CD14-positive monocyte (primary cell): ENCODE data around the gene RNF212B. TPM values are rescaled to one million over a fixed set of nuclear protein-coding genes. Genes with fewer than 3 reads are reported as not detected.
"Not testable (repeated sequence)": the region's sequence is repeated elsewhere in the genome, so short reads cannot be mapped to it uniquely, and the experiment has no call there.

ENCODE experiments used
- DNase-seq, 3 donors: peaks; one replicate each; pipeline ENCODE4 v3.0.0-alpha.2; 2011 to 2022
- H2AFZ ChIP-seq: 2 replicates; pipeline ENCODE4 v1.6.0; 2012; ENCODE audit warnings: mild to moderate bottlenecking, low read depth, low read length, inconsistent platforms; ENCODE audit not compliant: insufficient read depth, poor library complexity, severe bottlenecking
- H3K27ac ChIP-seq, 2 donors: 1 replicate in 1 of 2; 2 replicates in 1 of 2; pipeline ENCODE4 v1.5.1; 2012 to 2013; ENCODE audit warnings: low read length in 2 of 2, control low read depth in 1 of 2, inconsistent platforms in 1 of 2, low read depth in 1 of 2, mild to moderate bottlenecking in 1 of 2
- H3K27me3 ChIP-seq, 2 donors: one replicate each; pipeline versions ENCODE4 v1.6.0 to v1.6.1; 2011 to 2013; ENCODE audit warnings: low read length in 2 of 2; ENCODE audit not compliant: control insufficient read depth in 2 of 2, insufficient read depth in 2 of 2
- H3K36me3 ChIP-seq, 2 donors: replicated peaks in 1 of 2; 1 replicate in 1 of 2; 2 replicates in 1 of 2; pipeline versions ENCODE4 v1.5.1 to v1.6.1; 2012 to 2013; ENCODE audit warnings: low read length in 2 of 2, control low read depth in 1 of 2, inconsistent platforms in 1 of 2, mild to moderate bottlenecking in 1 of 2; ENCODE audit not compliant: insufficient read depth in 2 of 2, control insufficient read depth in 1 of 2
- H3K4me1 ChIP-seq, 2 donors: 1 replicate in 1 of 2; 2 replicates in 1 of 2; pipeline versions ENCODE4 v1.5.1 to v1.6.1; 2012 to 2013; ENCODE audit warnings: low read length in 2 of 2, control low read depth in 1 of 2, inconsistent platforms in 1 of 2, mild to moderate bottlenecking in 1 of 2, moderate library complexity in 1 of 2; ENCODE audit not compliant: insufficient read depth in 2 of 2, control insufficient read depth in 1 of 2
- H3K4me2 ChIP-seq: replicated peaks from 2 replicates; pipeline ENCODE3; 2012; ENCODE audit warnings: low read length, moderate library complexity, mild to moderate bottlenecking; ENCODE audit not compliant: poor library complexity, severe bottlenecking; ENCODE audit errors: extremely low read depth
- H3K4me3 ChIP-seq, 3 experiments: fragments of 200-600 bp in 1 of 3; sonication (generic) in 1 of 3; replicated peaks in 1 of 3; 1 replicate in 2 of 3; 2 replicates in 1 of 3; pipeline ENCODE4 v1.5.1; 2011 to 2013; ENCODE audit warnings: low read length in 3 of 3, mild to moderate bottlenecking in 3 of 3, control low read depth in 2 of 3, low read depth in 2 of 3, inconsistent platforms in 1 of 3, moderate library complexity in 1 of 3
- H3K79me2 ChIP-seq: 2 replicates; pipeline ENCODE4 v1.6.0; 2012; ENCODE audit warnings: mild to moderate bottlenecking, control low read depth, inconsistent platforms, low read length, moderate library complexity; ENCODE audit not compliant: insufficient read depth
- H3K9ac ChIP-seq: 2 replicates; pipeline ENCODE4 v1.6.0; 2017; ENCODE audit warnings: low read length, mild to moderate bottlenecking; ENCODE audit not compliant: insufficient read depth, poor library complexity, severe bottlenecking
- H3K9me3 ChIP-seq, 2 donors: replicated peaks in 1 of 2; 1 replicate in 1 of 2; 2 replicates in 1 of 2; pipeline versions ENCODE4 v1.5.1 to v1.6.1; 2012 to 2013; ENCODE audit warnings: low read length in 2 of 2, control low read depth in 1 of 2; ENCODE audit not compliant: control insufficient read depth in 1 of 2, insufficient read depth in 1 of 2
- H4K20me1 ChIP-seq: 2 replicates; pipeline ENCODE4 v1.6.0; 2012; ENCODE audit warnings: mild to moderate bottlenecking, low read length, control low read depth, moderate library complexity; ENCODE audit not compliant: insufficient read depth
- H3K27ac Mint-ChIP-seq, 7 donors: one replicate each; pipeline ENCODE4 v1.8.0; 2020; ENCODE audit warnings: mild to moderate bottlenecking in 7 of 7, mixed read lengths in 7 of 7, moderate library complexity in 6 of 7, inconsistent platforms in 2 of 7
- H3K27me3 Mint-ChIP-seq, 3 donors: one replicate each; pipeline ENCODE4 v1.8.0; 2021 to 2022; ENCODE audit warnings: low read depth in 3 of 3, mild to moderate bottlenecking in 3 of 3, mixed read lengths in 3 of 3, moderate library complexity in 3 of 3, inconsistent platforms in 1 of 3
- H3K36me3 Mint-ChIP-seq, 2 donors: one replicate each; pipeline ENCODE4 v1.8.0; 2020; ENCODE audit warnings: mixed read lengths in 2 of 2, inconsistent platforms in 1 of 2, mild to moderate bottlenecking in 1 of 2
- H3K4me1 Mint-ChIP-seq: one replicate; pipeline ENCODE4 v1.8.0; 2020; ENCODE audit warnings: mild to moderate bottlenecking, mixed read lengths
- H3K4me3 Mint-ChIP-seq, 2 donors: one replicate each; pipeline ENCODE4 v1.8.0; 2020; ENCODE audit warnings: mild to moderate bottlenecking in 2 of 2, mixed read lengths in 2 of 2, moderate library complexity in 1 of 2
- H3K9me3 Mint-ChIP-seq, 7 donors: one replicate each; pipeline ENCODE4 v1.8.0; 2020 to 2022; ENCODE audit warnings: mixed read lengths in 7 of 7, mild to moderate bottlenecking in 6 of 7, moderate library complexity in 6 of 7, inconsistent platforms in 2 of 7
- WGBS: methylation state at CpG from one replicate; pipeline ENCODE4 v1.1.5; 2013; ENCODE audit warnings: missing lambda C conversion rate; ENCODE audit not compliant: insufficient coverage; 5-methylcytosine and 5-hydroxymethylcytosine counted together
- intact Hi-C, 2 donors: fragments of 100-400 bp; cut with micrococcal nuclease; formaldehyde crosslinking; loops; one replicate each; pipeline versions ENCODE4 v1.15.0 to v1.15.1; 2023
- polyA plus RNA-seq, 3 donors: library from polyadenylated mRNA; depleted of rRNA in 1 of 3; unstranded in 2 of 3; stranded (reverse) in 1 of 3; fragments of 300-500 nt in 2 of 3; fragments of >200 nt in 1 of 3; fragmentation: Illumina TruSeq in 2 of 3; gene quantifications; 1 replicate in 2 of 3; 2 replicates in 1 of 3; pipeline ENCODE4 v1.2.3, GENCODE V29; 2012 to 2021
- TF ChIP-seq, protein P1 (sequence below): fragments of 200-600 bp; IDR thresholded peaks from one replicate; pipeline ENCODE4 v1.8.0; 2022; ENCODE audit warnings: antibody characterized with exemption, mild to moderate bottlenecking

The RNF212B gene
- polyA plus RNA-seq, 3 donors: not detected

DNA sequence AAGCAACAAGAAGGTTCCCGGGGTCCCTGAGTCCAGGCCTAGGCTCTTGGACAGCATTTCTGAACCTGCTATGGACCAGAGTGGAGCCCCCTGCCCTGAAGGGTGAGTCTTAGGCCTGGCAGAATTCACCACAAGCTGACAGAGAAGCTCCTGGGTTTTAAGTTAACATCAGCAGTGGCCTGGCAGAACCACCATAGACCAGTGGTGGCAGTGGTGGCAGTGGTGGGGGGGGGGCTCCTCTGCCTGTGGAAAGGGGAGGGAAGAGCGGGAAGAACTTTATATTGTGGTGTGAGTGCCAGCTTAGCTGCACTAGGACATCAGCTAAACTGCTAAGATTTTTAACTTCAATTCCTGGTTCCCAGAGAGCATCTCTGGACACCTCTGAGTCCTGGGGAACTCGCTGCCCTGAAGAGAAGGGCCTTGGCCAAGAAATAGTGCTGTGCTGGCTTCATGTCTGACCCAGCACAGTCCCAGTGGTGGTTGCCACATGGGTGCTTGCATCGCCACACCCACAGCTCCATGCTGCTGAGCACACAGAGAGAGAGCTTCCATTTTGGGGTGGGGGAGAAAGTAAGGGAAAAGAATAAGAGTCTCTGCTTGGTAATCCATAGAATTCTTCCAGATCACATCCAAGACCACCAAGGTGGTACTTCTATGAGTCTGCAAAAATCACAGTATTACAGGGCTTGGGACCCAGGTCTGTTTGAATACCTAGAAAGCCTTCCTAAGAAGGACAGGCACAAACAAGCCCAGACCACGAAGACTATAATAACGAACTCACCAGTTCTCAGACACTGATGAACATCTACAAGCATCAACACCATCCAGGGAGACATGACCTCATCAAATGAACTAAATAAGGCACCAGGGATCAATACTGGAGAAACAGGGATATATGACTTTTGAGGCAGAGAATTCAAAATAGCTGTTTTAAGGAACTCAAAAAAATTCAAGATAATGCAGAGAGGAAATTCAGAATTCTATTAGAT lies 20.4 kb upstream of the RNF212B start:
- no peak overlapping the region for H3K27ac ChIP-seq
- no peaks in the 10 kb centered on the region for H3K36me3 ChIP-seq
- no peak for DNase-seq
- Mint-ChIP-seq H3K4me1 (no peaks in the 10 kb centered on the region), H3K27me3 (peaks cover 0 to 14% (median 4%) of the 10 kb centered on the region in 3 donors), H3K27ac (no peak overlapping the region), H3K4me3 (no peak overlapping the region), H3K9me3 (peaks cover 6 to 15% (median 10%) of the 10 kb centered on the region in 7 donors), H3K36me3 (no peaks in the 10 kb centered on the region)
- 100% methylated on average over 2 of the region's 6 CpGs for WGBS
- H3K4me1 ChIP-seq: no peaks in the 10 kb centered on the region
- peaks cover 0 to 3% of the 10 kb centered on the region in 2 donors for H3K9me3 ChIP-seq
- H3K4me2 ChIP-seq: no peak overlapping the region
- peaks cover 0 to 5% of the 10 kb centered on the region in 2 donors for H3K27me3 ChIP-seq
- H3K9ac ChIP-seq: no peak overlapping the region
- TF ChIP-seq, protein P1, sequence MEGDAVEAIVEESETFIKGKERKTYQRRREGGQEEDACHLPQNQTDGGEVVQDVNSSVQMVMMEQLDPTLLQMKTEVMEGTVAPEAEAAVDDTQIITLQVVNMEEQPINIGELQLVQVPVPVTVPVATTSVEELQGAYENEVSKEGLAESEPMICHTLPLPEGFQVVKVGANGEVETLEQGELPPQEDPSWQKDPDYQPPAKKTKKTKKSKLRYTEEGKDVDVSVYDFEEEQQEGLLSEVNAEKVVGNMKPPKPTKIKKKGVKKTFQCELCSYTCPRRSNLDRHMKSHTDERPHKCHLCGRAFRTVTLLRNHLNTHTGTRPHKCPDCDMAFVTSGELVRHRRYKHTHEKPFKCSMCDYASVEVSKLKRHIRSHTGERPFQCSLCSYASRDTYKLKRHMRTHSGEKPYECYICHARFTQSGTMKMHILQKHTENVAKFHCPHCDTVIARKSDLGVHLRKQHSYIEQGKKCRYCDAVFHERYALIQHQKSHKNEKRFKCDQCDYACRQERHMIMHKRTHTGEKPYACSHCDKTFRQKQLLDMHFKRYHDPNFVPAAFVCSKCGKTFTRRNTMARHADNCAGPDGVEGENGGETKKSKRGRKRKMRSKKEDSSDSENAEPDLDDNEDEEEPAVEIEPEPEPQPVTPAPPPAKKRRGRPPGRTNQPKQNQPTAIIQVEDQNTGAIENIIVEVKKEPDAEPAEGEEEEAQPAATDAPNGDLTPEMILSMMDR: no peak
- intact Hi-C loops: no loop called here
- H3K4me3 ChIP-seq: no peak overlapping the region
- H3K79me2 ChIP-seq: no peaks in the 10 kb centered on the region
- no peak overlapping the region for H2AFZ ChIP-seq
- H4K20me1 ChIP-seq: no peaks in the 10 kb centered on the region

DNA sequence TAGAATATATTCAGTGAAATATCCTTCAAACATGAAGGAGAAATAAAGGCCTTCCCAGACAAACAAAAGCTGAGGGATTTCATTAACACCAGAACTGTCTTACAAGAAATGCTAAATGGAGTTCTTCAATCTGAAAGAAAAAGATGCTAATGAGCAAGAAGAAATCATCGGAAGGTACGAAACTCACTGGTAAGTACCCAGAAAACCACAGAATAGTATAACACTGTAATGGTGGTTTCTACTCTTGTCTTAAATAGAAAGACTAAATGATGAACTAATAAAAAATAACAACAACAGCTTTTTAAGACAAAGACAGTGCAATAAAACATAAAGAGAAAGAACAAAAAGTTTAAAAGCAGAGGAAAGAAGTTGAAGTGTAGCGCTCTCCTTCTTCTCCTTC lies 18.7 kb upstream of the RNF212B start:
- DNase-seq: no peak
- Histone ChIP-seq H3K4me3 (no peak overlapping the region), H3K9me3 (peaks cover 0 to 3% of the 10 kb centered on the region in 2 donors), H3K4me1 (no peaks in the 10 kb centered on the region), H2AFZ (no peak overlapping the region), H3K79me2 (no peaks in the 10 kb centered on the region), H3K4me2 (no peak overlapping the region), H3K27ac (no peak overlapping the region), H3K27me3 (peaks cover 0 to 5% of the 10 kb centered on the region in 2 donors), H3K36me3 (no peaks in the 10 kb centered on the region), H3K9ac (no peak overlapping the region), H4K20me1 (no peaks in the 10 kb centered on the region)
- H3K27ac Mint-ChIP-seq: no peak overlapping the region
- H3K9me3 Mint-ChIP-seq: peaks cover 6 to 18% (median 11%) of the 10 kb centered on the region in 7 donors
- no CpG with 5 or more reads among the region's 3 CpGs for WGBS
- TF ChIP-seq, protein P1: no peak
- no peaks in the 10 kb centered on the region for H3K4me1 Mint-ChIP-seq
- intact Hi-C loops: no loop called here
- peaks cover 4 to 14% (median 5%) of the 10 kb centered on the region in 3 donors for H3K27me3 Mint-ChIP-seq
- H3K4me3 Mint-ChIP-seq: no peak overlapping the region
- no peaks in the 10 kb centered on the region for H3K36me3 Mint-ChIP-seq

GRCh38 chr14:23224958-23225357 lies 12.8 kb upstream of the RNF212B start:
- H3K27me3 Mint-ChIP-seq, H3K27ac Mint-ChIP-seq, H3K9ac ChIP-seq, intact Hi-C loops, H3K36me3 Mint-ChIP-seq, H3K4me3 ChIP-seq, H3K9me3 ChIP-seq, H3K9me3 Mint-ChIP-seq, H3K27me3 ChIP-seq, H3K27ac ChIP-seq, H4K20me1 ChIP-seq, H2AFZ ChIP-seq, H3K79me2 ChIP-seq, H3K4me2 ChIP-seq, H3K36me3 ChIP-seq, DNase-seq, H3K4me3 Mint-ChIP-seq: not testable (repeated sequence)
- H3K4me1 Mint-ChIP-seq: peaks cover 15% of the 10 kb centered on the region
- H3K4me1 ChIP-seq: peaks cover 11 to 21% of the 10 kb centered on the region in 2 donors
- no CpG with 5 or more reads among the region's 1 CpG for WGBS
